H1 (cell line): ENCODE results near the gene SMCHD1. TPM values are rescaled to one million over a fixed set of nuclear protein-coding genes. Genes with fewer than 3 reads are reported as not detected.

Experiments used
- CTCF ChIA-PET: fragments of 300-600 bp; sonication (Branson Sonifier 250); formaldehyde crosslinking; loops from one replicate; lab custom pipeline; 2021; ENCODE audit not compliant: partially characterized antibody; lab: Charles Lee
- POLR2A ChIA-PET: fragments of 300-600 bp; sonication (Branson Sonifier 250); formaldehyde crosslinking; loops from one replicate; lab custom pipeline; 2021; ENCODE audit warnings: inconsistent platforms; ENCODE audit not compliant: partially characterized antibody; lab: Charles Lee
- DNase-seq, 2 experiments: peaks; one replicate each; pipeline versions ENCODE4 v3.0.0 to v3.0.0-alpha.2; 2010 to 2022; ENCODE audit warnings: low spot score in 2 of 2, low read depth in 1 of 2, mixed read lengths in 1 of 2
- FAIRE-seq: peaks from 2 replicates; lab custom pipeline; 2011; peaks lifted over from hg19 to GRCh38; lab: Jason Lieb, UNC
- H2AFZ ChIP-seq: 2 replicates; pipeline ENCODE4 v1.8.1; 2012; ENCODE audit warnings: low read length, inconsistent platforms
- H2AK5ac ChIP-seq: 2 replicates; pipeline ENCODE4 v1.6.1; 2013; ENCODE audit warnings: low read depth, low read length
- H2BK120ac ChIP-seq: replicated peaks from 2 replicates; pipeline ENCODE3; 2013; ENCODE audit warnings: low read depth, low read length, inconsistent platforms
- H2BK12ac ChIP-seq: 2 replicates; pipeline ENCODE4 v1.6.1; 2013; ENCODE audit warnings: low read depth, low read length
- H2BK15ac ChIP-seq: 2 replicates; pipeline ENCODE4 v1.6.1; 2013; ENCODE audit warnings: low read length
- H2BK20ac ChIP-seq: 2 replicates; pipeline ENCODE4 v1.6.1; 2013; ENCODE audit warnings: low read length
- H2BK5ac ChIP-seq: 2 replicates; pipeline ENCODE4 v1.6.1; 2013; ENCODE audit warnings: low read depth, low read length
- H3K14ac ChIP-seq: 2 replicates; pipeline ENCODE4 v1.6.1; 2013; ENCODE audit warnings: inconsistent platforms; ENCODE audit not compliant: insufficient read length
- H3K18ac ChIP-seq: 2 replicates; pipeline ENCODE4 v1.6.1; 2013; ENCODE audit warnings: low read length; ENCODE audit errors: extremely low read depth
- H3K23ac ChIP-seq: 2 replicates; pipeline ENCODE4 v1.6.1; 2013; ENCODE audit warnings: inconsistent platforms; ENCODE audit not compliant: insufficient read length
- H3K23me2 ChIP-seq: 2 replicates; pipeline ENCODE4 v1.6.1; 2013; ENCODE audit warnings: low read depth, low read length
- H3K27ac ChIP-seq: 2 replicates; pipeline ENCODE4 v1.6.1; 2011; ENCODE audit warnings: low read depth, low read length, inconsistent platforms
- H3K27me3 ChIP-seq, 4 experiments: replicated peaks in 1 of 4; 1 replicate in 1 of 4; 2 replicates in 3 of 4; pipeline versions ENCODE4 v1.6.1 to v1.8.1; 2011 to 2013; ENCODE audit warnings: low read length in 3 of 4, mild to moderate bottlenecking in 3 of 4, inconsistent platforms in 2 of 4, mixed read lengths in 2 of 4, moderate library complexity in 1 of 4; ENCODE audit not compliant: control insufficient read depth in 3 of 4, insufficient read depth in 3 of 4; ENCODE audit errors: extremely low read depth in 1 of 4
- H3K36me3 ChIP-seq, 4 experiments: 2 replicates each; pipeline versions ENCODE4 v1.6.1 to v1.8.1; 2011 to 2013; ENCODE audit warnings: mild to moderate bottlenecking in 4 of 4, low read length in 3 of 4, moderate library complexity in 2 of 4, control low read depth in 1 of 4, inconsistent platforms in 1 of 4; ENCODE audit not compliant: insufficient read depth in 4 of 4, control insufficient read depth in 2 of 4
- H3K4ac ChIP-seq: replicated peaks from 2 replicates; pipeline ENCODE3; 2013; ENCODE audit warnings: low read length, low read depth, mixed read lengths, inconsistent platforms; ENCODE audit not compliant: insufficient read length
- H3K4me1 ChIP-seq, 4 experiments: replicated peaks in 1 of 4; 1 replicate in 1 of 4; 2 replicates in 3 of 4; pipeline versions ENCODE4 v1.6.1 to v1.8.1; 2011 to 2013; ENCODE audit warnings: low read length in 3 of 4, inconsistent platforms in 2 of 4, mixed read lengths in 1 of 4; ENCODE audit not compliant: insufficient read depth in 4 of 4, control insufficient read depth in 3 of 4
- H3K4me2 ChIP-seq, 2 experiments: 2 replicates each; pipeline versions ENCODE4 v1.6.1 to v1.8.1; 2011 to 2013; ENCODE audit warnings: low read depth in 2 of 2, low read length in 2 of 2, control low read depth in 1 of 2, inconsistent platforms in 1 of 2, mild to moderate bottlenecking in 1 of 2; ENCODE audit not compliant: insufficient read depth in 1 of 2
- H3K4me3 ChIP-seq, 4 experiments: fragments of 200-600, 300-600 bp in 1 of 4; sonication (generic), shearing (Covaris generic), sonication (Bioruptor Twin) in 1 of 4; 2 replicates each; pipeline versions ENCODE4 v1.5.1 to v1.8.1; 2011 to 2016; ENCODE audit warnings: low read length in 4 of 4, low read depth in 3 of 4, control low read depth in 2 of 4, inconsistent platforms in 2 of 4, mild to moderate bottlenecking in 2 of 4, mixed read lengths in 1 of 4, moderate library complexity in 1 of 4; ENCODE audit not compliant: insufficient read depth in 2 of 4; ENCODE audit errors: extremely low read depth in 1 of 4
- H3K56ac ChIP-seq: replicated peaks from 2 replicates; pipeline ENCODE3; 2013; ENCODE audit warnings: low read depth, mild to moderate bottlenecking, mixed read lengths, low read length, inconsistent platforms; ENCODE audit not compliant: insufficient read length
- H3K79me1 ChIP-seq: 2 replicates; pipeline ENCODE4 v1.6.1; 2013; ENCODE audit warnings: low read depth, low read length, control low read depth
- H3K79me2 ChIP-seq, 2 experiments: 2 replicates each; pipeline versions ENCODE4 v1.6.1 to v1.8.1; 2012 to 2013; ENCODE audit warnings: low read length in 2 of 2, mild to moderate bottlenecking in 2 of 2, inconsistent platforms in 1 of 2; ENCODE audit not compliant: insufficient read depth in 2 of 2, control insufficient read depth in 1 of 2
- H3K9ac ChIP-seq, 4 experiments: replicated peaks in 1 of 4; 1 replicate in 1 of 4; 2 replicates in 3 of 4; pipeline versions ENCODE4 v1.6.1 to v1.8.1; 2011 to 2013; ENCODE audit warnings: low read depth in 3 of 4, low read length in 3 of 4, control low read depth in 2 of 4, mild to moderate bottlenecking in 2 of 4, moderate library complexity in 2 of 4, inconsistent platforms in 1 of 4; ENCODE audit errors: extremely low read depth in 1 of 4
- H3K9me3 ChIP-seq, 2 experiments: 2 replicates each; pipeline versions ENCODE4 v1.6.1 to v1.8.1; 2012 to 2013; ENCODE audit warnings: mild to moderate bottlenecking in 2 of 2, moderate library complexity in 2 of 2, control low read depth in 1 of 2, inconsistent platforms in 1 of 2, low read depth in 1 of 2, low read length in 1 of 2, mixed read lengths in 1 of 2; ENCODE audit not compliant: insufficient read depth in 2 of 2
- H4K20me1 ChIP-seq, 2 experiments: replicated peaks in 1 of 2; 2 replicates each; pipeline versions ENCODE3 to v1.8.1; 2011 to 2013; ENCODE audit warnings: inconsistent platforms in 2 of 2, low read length in 2 of 2, mild to moderate bottlenecking in 1 of 2; ENCODE audit not compliant: insufficient read depth in 2 of 2, control insufficient read depth in 1 of 2
- H4K5ac ChIP-seq: 2 replicates; pipeline ENCODE4 v1.6.1; 2013; ENCODE audit warnings: low read length, low read depth, mixed read lengths, inconsistent platforms; ENCODE audit not compliant: insufficient read length
- H4K8ac ChIP-seq: 2 replicates; pipeline ENCODE4 v1.8.0; 2013; ENCODE audit warnings: mild to moderate bottlenecking, moderate library complexity, low read length, inconsistent platforms; ENCODE audit not compliant: insufficient read depth; ENCODE audit errors: extremely low read depth
- H4K91ac ChIP-seq: replicated peaks from 2 replicates; pipeline ENCODE3; 2013; ENCODE audit warnings: low read length, mixed read lengths, inconsistent platforms; ENCODE audit not compliant: insufficient read length
- CTBP2 ChIP-seq: IDR thresholded peaks from 2 replicates; pipeline ENCODE4 v1.7.0; 2011; ENCODE audit warnings: borderline replicate concordance, mild to moderate bottlenecking, moderate library complexity, mixed read lengths, low read length; ENCODE audit not compliant: insufficient read depth, insufficient read length
- RAD21 ChIP-seq, 2 experiments: IDR thresholded peaks in 1 of 2; conservative IDR thresholded peaks in 1 of 2; 2 replicates each; pipeline ENCODE4 v1.6.1; 2011; ENCODE audit warnings: low read depth in 2 of 2, low read length in 2 of 2, improper control_type of control experiment in 1 of 2, inconsistent platforms in 1 of 2, mild to moderate bottlenecking in 1 of 2, moderate library complexity in 1 of 2
- RNF2 ChIP-seq: fragments of 200-900, 300-1000 bp; sonication (generic); IDR thresholded peaks from 2 replicates; pipeline ENCODE4 v1.7.1; 2016; ENCODE audit warnings: borderline replicate concordance, low read depth, mild to moderate bottlenecking, antibody characterized with exemption, low read length; ENCODE audit not compliant: poor library complexity, severe bottlenecking; ENCODE audit errors: missing control alignments
- WGBS, 2 experiments: shearing (Covaris generic) in 1 of 2; methylation state at CpG; one replicate each; pipeline versions ENCODE4 v1.1.6 to v1.1.7; 2013 to 2015; ENCODE audit warnings: low lambda C conversion rate in 2 of 2, mixed read lengths in 2 of 2, inconsistent platforms in 1 of 2, low coverage in 1 of 2, missing lambda C conversion rate in 1 of 2; ENCODE audit not compliant: insufficient replicate concordance in 2 of 2, insufficient coverage in 1 of 2, insufficient read length in 1 of 2; ENCODE audit errors: extremely low coverage in 1 of 2, missing lambda C conversion rate in 1 of 2; 5-methylcytosine and 5-hydroxymethylcytosine counted together
- polyA plus RNA-seq, 7 experiments: library from polyadenylated mRNA; depleted of rRNA in 3 of 7; stranded (reverse) in 5 of 7; unstranded in 2 of 7; fragments of >200 nt in 5 of 7; fragments of 200-250 nt in 2 of 7; gene quantifications; 1 replicate in 5 of 7; 2 replicates in 1 of 7; 4 replicates in 1 of 7; pipeline versions ENCODE4 v1.2.1 to v1.2.3, GENCODE V29; 2011 to 2013; ENCODE audit warnings: missing spikeins in 2 of 7, mixed read lengths in 2 of 7
- total RNA-seq: library from RNA; stranded (reverse); fragmentation: NEBNext Ultra II Directional; extraction: Animal tissue kit (Norgen Biotek cat#: 25700); gene quantifications from 2 replicates; pipeline ENCODE4 v1.2.1, GENCODE V29; 2021
- TF ChIP-seq, protein P1 (sequence below): IDR thresholded peaks from 2 replicates; pipeline ENCODE4 v1.6.1; 2012; ENCODE audit warnings: low read length, inconsistent platforms

The SMCHD1 gene
- total and polyA plus RNA-seq, 2 of the 8 experiments (the other 6 are each of a cell fraction or from before 2014, with no cell fraction given): 9.3 to 32.0 TPM

- Histone ChIP-seq H3K9me3 (no peaks in the 10 kb centered on the region), H2BK5ac (no peak overlapping the region), H3K79me2 (no peaks in the 10 kb centered on the region), H4K8ac (no peak overlapping the region), H3K23ac (no peak overlapping the region)
- POLR2A ChIA-PET: no interaction called here
- TF ChIP-seq RNF2 (no peak), CTBP2 (no peak), RAD21 (IDR thresholded peaks at IDR 0.05 in 1 of 2, conservative IDR thresholded peaks at IDR 0.05 in 1 of 2; ENCODE audit: low read depth in 2 of 2, low read length in 2 of 2) (no peak)
- TF ChIP-seq, protein P1, sequence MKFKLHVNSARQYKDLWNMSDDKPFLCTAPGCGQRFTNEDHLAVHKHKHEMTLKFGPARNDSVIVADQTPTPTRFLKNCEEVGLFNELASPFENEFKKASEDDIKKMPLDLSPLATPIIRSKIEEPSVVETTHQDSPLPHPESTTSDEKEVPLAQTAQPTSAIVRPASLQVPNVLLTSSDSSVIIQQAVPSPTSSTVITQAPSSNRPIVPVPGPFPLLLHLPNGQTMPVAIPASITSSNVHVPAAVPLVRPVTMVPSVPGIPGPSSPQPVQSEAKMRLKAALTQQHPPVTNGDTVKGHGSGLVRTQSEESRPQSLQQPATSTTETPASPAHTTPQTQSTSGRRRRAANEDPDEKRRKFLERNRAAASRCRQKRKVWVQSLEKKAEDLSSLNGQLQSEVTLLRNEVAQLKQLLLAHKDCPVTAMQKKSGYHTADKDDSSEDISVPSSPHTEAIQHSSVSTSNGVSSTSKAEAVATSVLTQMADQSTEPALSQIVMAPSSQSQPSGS: no peak
- TF ChIP-seq, all 59 proteins: peak for 0
- DNase-seq (no peak), FAIRE-seq (no peak)
- CTCF ChIA-PET: interaction anchor here (0.8 to 0.9 kb wide), 2 partner anchors 8 to 56 kb away, joined by 3 read pairs; no protein-coding TSS in a partner anchor
- H3K56ac ChIP-seq: no peak overlapping the region
- H3K9ac ChIP-seq: no peak overlapping the region
- no peak overlapping the region for H3K14ac ChIP-seq
- no peaks in the 10 kb centered on the region for H3K79me1 ChIP-seq
- H3K4ac ChIP-seq: no peak overlapping the region
- no peaks in the 10 kb centered on the region for H3K36me3 ChIP-seq
- no peak overlapping the region for H4K5ac ChIP-seq
- no peaks in the 10 kb centered on the region for H4K20me1 ChIP-seq
- no peak overlapping the region for H2AFZ ChIP-seq
- H3K18ac ChIP-seq: no peak overlapping the region
- no peaks in the 10 kb centered on the region for H3K23me2 ChIP-seq
- WGBS, 2 experiments: 91% methylated on average over 5 of the region's 5 CpGs; no CpG with 5 or more reads in 1 of the 2 experiments
- H2BK12ac ChIP-seq: no peak overlapping the region; the same call in 1 of the 2 replicates
- H3K4me2 ChIP-seq: no peak overlapping the region
- no peak overlapping the region for H4K91ac ChIP-seq
- no peak overlapping the region for H3K4me3 ChIP-seq
- H2BK20ac ChIP-seq: no peak overlapping the region
- no peak overlapping the region for H2BK120ac ChIP-seq
- no peaks in the 10 kb centered on the region for H3K4me1 ChIP-seq
- H2AK5ac ChIP-seq: no peak overlapping the region
- H3K27ac ChIP-seq: no peak overlapping the region
- no peak overlapping the region for H2BK15ac ChIP-seq
- H3K27me3 ChIP-seq: no peaks in the 10 kb centered on the region
Observed at GRCh38 chr18:2625217-2625616, 30.3 kb upstream of the SMCHD1 start.
